Measurements from ENCODE around the gene CDH26.

CDH26 gene

GRCh38 chr20:60049601-60050000 lies 91.4 kb downstream of the CDH26 start:
- DNase-seq, result no peak

GRCh38 chr20:60050193-60050947 lies 92.1 kb downstream of the CDH26 start:
- no peak for DNase-seq

- DNase-seq, result no peak
Observed at GRCh38 chr20:60051911-60052310, 93.7 kb downstream of the CDH26 start.

- DNase-seq, result no peak
Observed at GRCh38 chr20:60052322-60052721, 94.1 kb downstream of the CDH26 start.

- no peak for DNase-seq
Observed at GRCh38 chr20:60053125-60053817, 95.0 kb downstream of the CDH26 start.

GRCh38 chr20:60053818-60054190 lies 95.6 kb downstream of the CDH26 start:
- DNase-seq, result no peak

GRCh38 chr20:60054716-60055634 lies 96.8 kb downstream of the CDH26 start:
- no peak for DNase-seq

- DNase-seq, result peak; percentile 44
Observed at GRCh38 chr20:60055740-60056139, 97.5 kb downstream of the CDH26 start.

GRCh38 chr20:60056407-60057122 lies 98.3 kb downstream of the CDH26 start:
- DNase-seq, result no peak

GRCh38 chr20:60057123-60057865 lies 99.1 kb downstream of the CDH26 start:
- peak; percentile 77 for DNase-seq

GRCh38 chr20:60057866-60058807 lies 99.9 kb downstream of the CDH26 start:
- peak; percentile 87 for DNase-seq

GRCh38 chr20:60058879-60059278 lies 100.7 kb downstream of the CDH26 start:
- DNase-seq, result no peak

GRCh38 chr20:60060006-60060557 lies 101.9 kb downstream of the CDH26 start:
- DNase-seq, result no peak

- DNase-seq, result no peak
Observed at GRCh38 chr20:60060593-60060992, 102.4 kb downstream of the CDH26 start.

- DNase-seq, result no peak
Observed at GRCh38 chr20:60062431-60063047, 104.3 kb downstream of the CDH26 start.

- peak; percentile 94 for DNase-seq
Observed at GRCh38 chr20:60063048-60063451, 104.8 kb downstream of the CDH26 start.

- DNase-seq, result no peak
Observed at GRCh38 chr20:60063739-60064380, 105.6 kb downstream of the CDH26 start.
